Cardiac septum (tissue), 1 donor: ENCODE data around the gene TRUB1. TPM values are rescaled to one million over a fixed set of nuclear protein-coding genes. Genes with fewer than 3 reads are reported as not detected.
A peak's percentile ranks its signal among the peaks of the same experiment; 100 is the strongest.
"Not testable (repeated sequence)": the region's sequence is repeated elsewhere in the genome, so short reads cannot be mapped to it uniquely, and the experiment has no call there.

Source experiments
- DNase-seq: peaks from one replicate; pipeline ENCODE4 v3.0.0-alpha.2; 2020; ENCODE audit warnings: low spot score
- intact Hi-C: fragments of 100-400 bp; cut with DNase I; formaldehyde crosslinking; loops from one replicate; pipeline ENCODE4 v1.14.0; 2022
- long read RNA-seq: library from polyadenylated mRNA; unstranded; transcript quantifications from one replicate; pipeline ENCODE4 v2.0.0, GENCODE V29; 2021
- total RNA-seq: library from RNA; stranded (reverse); fragmentation: NEBNext Ultra II Directional; extraction: Animal tissue kit (Norgen Biotek cat#: 25700); gene quantifications from one replicate; pipeline ENCODE4 v1.2.1, GENCODE V29; 2021
- donor health status: DM: no; HTN: no; CAD: no.

TRUB1 gene
- 24.3 TPM for total RNA-seq
- long read RNA-seq, transcript TRUB1-201 (8 exons, 3,408 nt): major isoform, 35 of 43 reads
- long read RNA-seq, partial matches to known transcripts: 2 of 43 reads
- long read RNA-seq, other reads (novel, unspliced or antisense): 3 of 43 reads

- peak; percentile 96 for DNase-seq
- intact Hi-C loops: no loop called here
Observed at GRCh38 chr10:114937962-114938855, at the start of gene TRUB1. Gene TRUB1 (plus strand): TSS chr10:114938195. CDS start chr10:114938254, 59 bp downstream.

- intact Hi-C loops: no loop called here
- no peak for DNase-seq
Observed at GRCh38 chr10:114893251-114893650, 44.7 kb upstream of the TRUB1 start.

GRCh38 chr10:114894911-114895310 is 43.1 kb upstream of the TRUB1 start:
- DNase-seq: no peak
- intact Hi-C loops: no loop called here

- DNase-seq, intact Hi-C loops: not testable (repeated sequence)
Observed at GRCh38 chr10:114897011-114897410, 41.0 kb upstream of the TRUB1 start.

- intact Hi-C loops: no loop called here
- DNase-seq: no peak
Observed at GRCh38 chr10:114897593-114897992, 40.4 kb upstream of the TRUB1 start.

- no peak for DNase-seq
- intact Hi-C loops: no loop called here
Observed at GRCh38 chr10:114899982-114900381, 38.0 kb upstream of the TRUB1 start.

GRCh38 chr10:114900658-114901057 is 37.3 kb upstream of the TRUB1 start:
- no peak for DNase-seq
- intact Hi-C loops: no loop called here

GRCh38 chr10:114902151-114902550 is 35.8 kb upstream of the TRUB1 start:
- intact Hi-C loops: no loop called here
- DNase-seq: no peak

- intact Hi-C loops: no loop called here
- DNase-seq: no peak
Observed at GRCh38 chr10:114905450-114905849, 32.5 kb upstream of the TRUB1 start.

- intact Hi-C loops: no loop called here
- no peak for DNase-seq
Observed at GRCh38 chr10:114906981-114907380, 31.0 kb upstream of the TRUB1 start.

GRCh38 chr10:114908896-114909295 is 29.1 kb upstream of the TRUB1 start:
- intact Hi-C loops: no loop called here
- DNase-seq: no peak

- intact Hi-C loops: no loop called here
- no peak for DNase-seq
Observed at GRCh38 chr10:114911052-114911711, 26.8 kb upstream of the TRUB1 start.

- DNase-seq: no peak
- intact Hi-C loops: no loop called here
Observed at GRCh38 chr10:114911801-114912469, 26.1 kb upstream of the TRUB1 start.

GRCh38 chr10:114912470-114912859 is 25.5 kb upstream of the TRUB1 start:
- no peak for DNase-seq
- intact Hi-C loops: no loop called here

- DNase-seq: no peak
- intact Hi-C loops: no loop called here
Observed at GRCh38 chr10:114914560-114914959, 23.4 kb upstream of the TRUB1 start.

- no peak for DNase-seq
- intact Hi-C loops: no loop called here
Observed at GRCh38 chr10:114915294-114915693, 22.7 kb upstream of the TRUB1 start.

- no peak for DNase-seq
- intact Hi-C loops: no loop called here
Observed at GRCh38 chr10:114916653-114917052, 21.3 kb upstream of the TRUB1 start.

GRCh38 chr10:114917459-114917858 is 20.5 kb upstream of the TRUB1 start:
- intact Hi-C loops: no loop called here
- no peak for DNase-seq

- intact Hi-C loops: no loop called here
- no peak for DNase-seq
Observed at GRCh38 chr10:114917927-114918672, 19.9 kb upstream of the TRUB1 start.

- DNase-seq: no peak
- intact Hi-C loops: no loop called here
Observed at GRCh38 chr10:114920459-114920858, 17.5 kb upstream of the TRUB1 start.
